Measurements from ENCODE around the gene RAB3A. TPM values are rescaled to one million over a fixed set of nuclear protein-coding genes. Genes with fewer than 3 reads are reported as not detected.

The RAB3A gene
- total RNA-seq, 2 donors from 2014 or later, result 6.3 to 6.9 TPM

Other genes with a start within 250 kb of the RAB3A start
- under 1 TPM in 1 of 2 donors, not detected in 1; 0.14 TPM for gene KCNN1, start 236.9 kb downstream of the RAB3A start, total RNA-seq
- 10 to 100 TPM; 21.0 to 27.7 TPM for gene ARRDC2, start 195.9 kb downstream of the RAB3A start, total RNA-seq
- 1 to 10 TPM in 1 of 2 donors, under 1 TPM in 1; 0.98 to 3.9 TPM for gene IL12RB1, start 117.1 kb downstream of the RAB3A start, total RNA-seq
- 10 to 100 TPM; 33.6 to 38.6 TPM for gene MAST3, start 106.3 kb downstream of the RAB3A start, total RNA-seq
- 10 to 100 TPM; 37.4 to 41.1 TPM for gene PIK3R2, start 50.9 kb downstream of the RAB3A start, total RNA-seq
- gene IFI30, start 30.2 kb downstream of the RAB3A start, total RNA-seq, result 10 to 100 TPM; 47.5 to 79.3 TPM
- 10 to 100 TPM in 1 of 2 donors, 1 to 10 TPM in 1; 9.9 to 15.4 TPM for gene MPV17L2, start 10.8 kb downstream of the RAB3A start, total RNA-seq
- 1 to 10 TPM; 2.5 to 4.3 TPM for gene PDE4C, start 22.4 kb upstream of the RAB3A start, total RNA-seq
- 1 to 10 TPM; 4.3 to 6.1 TPM for gene IQCN, start 70.4 kb upstream of the RAB3A start, total RNA-seq
- 100 to 1,000 TPM; 361 to 374 TPM for gene JUND, start 77.6 kb upstream of the RAB3A start, total RNA-seq
- 100 to 1,000 TPM; 106 to 148 TPM for gene LSM4, start 119.0 kb upstream of the RAB3A start, total RNA-seq
- 100 to 1,000 TPM; 105 to 109 TPM for gene PGPEP1, start 136.6 kb upstream of the RAB3A start, total RNA-seq
- 10 to 100 TPM; 32.2 to 87.6 TPM for gene GDF15, start 182.1 kb upstream of the RAB3A start, total RNA-seq
- 1 to 10 TPM in 1 of 2 donors, under 1 TPM in 1; 0.79 to 5.1 TPM for gene LRRC25, start 193.6 kb upstream of the RAB3A start, total RNA-seq
- 10 to 100 TPM; 37.4 to 50.7 TPM for gene SSBP4, start 215.4 kb upstream of the RAB3A start, total RNA-seq
- gene ISYNA1, start 234.1 kb upstream of the RAB3A start, total RNA-seq, result 10 to 100 TPM; 14.1 to 15.1 TPM

All from left colon (tissue), 2 donors.